HCT116 (cell line): Measurements from ENCODE around the gene KRTDAP. TPM values are rescaled to one million over a fixed set of nuclear protein-coding genes. Genes with fewer than 3 reads are reported as not detected.

Experiments
- ATAC-seq: fragments of 200-7000 bp; cut with Tn5 transposase; 2 replicates; pipeline ENCODE4 v1.9.1; 2020; ENCODE audit warnings: mild to moderate bottlenecking, moderate library complexity
- BruUV-seq: library from RNA; stranded (reverse); fragments of 400-500 nt; replicated peaks from 2 replicates; lab custom pipeline; 2021; lab: Mats Ljungman, UMichigan
- CTCF ChIA-PET: fragments of 300-600 bp; sonication (Branson Sonifier 250); formaldehyde crosslinking; loops from one replicate; lab custom pipeline; 2021; ENCODE audit warnings: antibody characterized with exemption; lab: Charles Lee
- POLR2A ChIA-PET: fragments of 300-600, 350-600 bp; sonication (Branson Sonifier 250); formaldehyde crosslinking; loops from one replicate; lab custom pipeline; 2021; ENCODE audit warnings: antibody characterized with exemption; lab: Charles Lee
- RAD21 ChIA-PET, 2 experiments: fragments of 300-600 bp; sonication (Branson Sonifier 250); formaldehyde crosslinking; loops; one replicate each; lab custom pipeline; 2023; ENCODE audit warnings: low total read pairs in 2 of 2; ENCODE audit not compliant: uncharacterized antibody in 2 of 2, unreplicated experiment in 2 of 2, low non-redundant PET in 1 of 2; lab: Charles Lee
- DNase-seq: peaks from one replicate; pipeline ENCODE4 v3.0.0-alpha.2; 2010; ENCODE audit warnings: low read depth, low spot score
- H2AFZ ChIP-seq: fragments of 200-600 bp; shearing (Covaris generic), sonication (generic); 2 replicates; pipeline ENCODE4 v1.6.1; 2017; ENCODE audit warnings: low read depth, mixed run types, mixed read lengths, antibody characterized with exemption, low read length; ENCODE audit not compliant: poor library complexity, severe bottlenecking
- H3K27ac ChIP-seq: 2 replicates; pipeline ENCODE4 v1.5.1; 2012; ENCODE audit warnings: low read depth, low read length
- H3K27me3 ChIP-seq: fragments of 200-600 bp; sonication (generic); 2 replicates; pipeline ENCODE4 v1.6.1; 2016; ENCODE audit warnings: mixed run types, low read length, mixed read lengths; ENCODE audit not compliant: insufficient read depth
- H3K36me3 ChIP-seq, 2 experiments: fragments of 200-500 bp in 1 of 2; fragments of 200-600 bp in 1 of 2; sonication (Bioruptor generic) in 1 of 2; sonication (generic) in 1 of 2; 2 replicates each; pipeline versions ENCODE4 v1.5.1 to v1.6.1; 2014 to 2016; ENCODE audit warnings: low read length in 2 of 2, inconsistent platforms in 1 of 2, mixed read lengths in 1 of 2, mixed run types in 1 of 2; ENCODE audit not compliant: insufficient read depth in 2 of 2, control insufficient read depth in 1 of 2
- H3K4me1 ChIP-seq, 2 experiments: fragments of 200-600 bp in 1 of 2; sonication (generic) in 1 of 2; 2 replicates each; pipeline versions ENCODE4 v1.5.1 to v1.6.1; 2012 to 2017; ENCODE audit warnings: low read length in 2 of 2, inconsistent platforms in 1 of 2, mild to moderate bottlenecking in 1 of 2, mixed read lengths in 1 of 2, mixed run types in 1 of 2, moderate library complexity in 1 of 2; ENCODE audit not compliant: insufficient read depth in 2 of 2, control insufficient read depth in 1 of 2
- H3K4me2 ChIP-seq: fragments of 200-600 bp; sonication (generic); 2 replicates; pipeline ENCODE4 v1.6.1; 2017; ENCODE audit warnings: mixed run types, low read length, mixed read lengths
- H3K4me3 ChIP-seq, 2 experiments: fragments of 200-600 bp in 1 of 2; sonication (generic) in 1 of 2; replicated peaks in 1 of 2; 2 replicates each; pipeline ENCODE4 v1.5.1; 2011 to 2016; ENCODE audit warnings: low read length in 2 of 2, control low read depth in 1 of 2, low read depth in 1 of 2, mild to moderate bottlenecking in 1 of 2, mixed read lengths in 1 of 2, mixed run types in 1 of 2
- H3K79me2 ChIP-seq: fragments of 200-600 bp; sonication (generic); 2 replicates; pipeline ENCODE4 v1.6.1; 2017; ENCODE audit warnings: mild to moderate bottlenecking, mixed run types, low read length, moderate library complexity, mixed read lengths; ENCODE audit not compliant: insufficient read depth
- H3K9ac ChIP-seq: fragments of 200-600 bp; sonication (generic); 2 replicates; pipeline ENCODE4 v1.6.1; 2016; ENCODE audit warnings: low read length, mixed read lengths
- H3K9me2 ChIP-seq: fragments of 200-600 bp; sonication (generic), shearing (Covaris generic); 2 replicates; pipeline ENCODE4 v1.6.1; 2017; ENCODE audit warnings: mixed run types, mild to moderate bottlenecking, moderate library complexity; ENCODE audit not compliant: insufficient read depth
- H3K9me3 ChIP-seq, 2 experiments: fragments of 200-500 bp in 1 of 2; fragments of 200-600 bp in 1 of 2; sonication (Bioruptor generic) in 1 of 2; sonication (generic) in 1 of 2; 2 replicates each; pipeline ENCODE4 v1.6.1; 2014 to 2017; ENCODE audit warnings: low read length in 2 of 2, mixed read lengths in 2 of 2, inconsistent platforms in 1 of 2, low read depth in 1 of 2, mild to moderate bottlenecking in 1 of 2, mixed run types in 1 of 2, moderate library complexity in 1 of 2; ENCODE audit not compliant: control insufficient read depth in 1 of 2, insufficient read depth in 1 of 2
- H4K20me1 ChIP-seq: fragments of 200-600 bp; sonication (generic), shearing (Covaris generic); 2 replicates; pipeline ENCODE4 v1.6.1; 2017; ENCODE audit warnings: mixed run types, mild to moderate bottlenecking, moderate library complexity; ENCODE audit not compliant: insufficient read depth
- JUND ChIP-seq: IDR thresholded peaks from 2 replicates; pipeline ENCODE4 v1.6.1; 2012
- POLR2A ChIP-seq: IDR thresholded peaks from 2 replicates; pipeline ENCODE4 v1.7.0; 2011; ENCODE audit warnings: borderline replicate concordance; ENCODE audit not compliant: insufficient read depth, insufficient read length; ENCODE audit errors: extremely low read depth
- SP1 ChIP-seq: IDR thresholded peaks from 2 replicates; pipeline ENCODE4 v1.6.1; 2012; ENCODE audit warnings: low read depth
- TCF7L2 ChIP-seq: IDR thresholded peaks from 2 replicates; pipeline ENCODE4 v1.7.0; 2011; ENCODE audit warnings: borderline replicate concordance, inconsistent platforms; ENCODE audit not compliant: insufficient read depth, insufficient read length; ENCODE audit errors: extremely low read depth
- ZNF274 ChIP-seq: fragments of 200-500 bp; sonication (Bioruptor generic); IDR thresholded peaks from 2 replicates; pipeline ENCODE4 v1.6.1; 2014; ENCODE audit warnings: mild to moderate bottlenecking, low read depth, low read length, inconsistent platforms
- intact Hi-C: fragments of 100-400 bp; cut with micrococcal nuclease; formaldehyde crosslinking; loops from 2 replicates; pipeline ENCODE4 v1.10.0; 2022
- total RNA-seq: library from RNA; stranded (reverse); gene quantifications from one replicate; pipeline ENCODE4 v1.2.1, GENCODE V29; 2021; ENCODE audit not compliant: unreplicated experiment

The KRTDAP gene
- total RNA-seq, 1 experiment from 2014 or later: 0.74 TPM

GRCh38 chr19:35458192-35458591 is 32.1 kb downstream of the KRTDAP start:
- Histone ChIP-seq H3K9me3 (no peaks in the 10 kb centered on the region), H4K20me1 (no peaks in the 10 kb centered on the region), H3K4me2 (no peak overlapping the region), H3K4me1 (no peaks in the 10 kb centered on the region), H3K4me3 (no peak overlapping the region), H3K9ac (no peak overlapping the region), H3K9me2 (no peaks in the 10 kb centered on the region), H3K79me2 (no peaks in the 10 kb centered on the region), H2AFZ (no peak overlapping the region), H3K27ac (no peak overlapping the region), H3K36me3 (no peaks in the 10 kb centered on the region), H3K27me3 (0 out of 2 replicates have a peak, but pooled peaks cover 5% of the 10 kb centered on the region)
- ChIA-PET RAD21 (no interaction called here), CTCF (no interaction called here), POLR2A (no interaction called here)
- ATAC-seq (no peak), DNase-seq (no peak)
- no peak for TF ChIP-seq ZNF274
- intact Hi-C loops: no loop called here
- BruUV-seq: no TSS peak

- H3K79me2 ChIP-seq: no peaks in the 10 kb centered on the region
- H3K36me3 ChIP-seq: no peaks in the 10 kb centered on the region
- TF ChIP-seq POLR2A: no peak
- H3K4me2 ChIP-seq: no peak overlapping the region
- intact Hi-C loops: no loop called here
- RAD21 ChIA-PET: no interaction called here
- H4K20me1 ChIP-seq: no peaks in the 10 kb centered on the region
- POLR2A ChIA-PET: no interaction called here
- ATAC-seq (no peak), DNase-seq (no peak)
- H3K27ac ChIP-seq: no peak overlapping the region
- H3K4me1 ChIP-seq: no peaks in the 10 kb centered on the region
- no peak overlapping the region for H3K4me3 ChIP-seq
- CTCF ChIA-PET: no interaction called here
- H3K9me3 ChIP-seq: no peaks in the 10 kb centered on the region
- no peaks in the 10 kb centered on the region for H3K9me2 ChIP-seq
- BruUV-seq: no TSS peak
- H3K27me3 ChIP-seq: peaks cover 7% of the 10 kb centered on the region; the same call in 1 of the 2 replicates
- no peak overlapping the region for H3K9ac ChIP-seq
- no peak overlapping the region for H2AFZ ChIP-seq
These were observed 33.1 kb downstream of the KRTDAP start for GRCh38 chr19:35457173-35457572.

- Histone ChIP-seq H3K9ac (no peak overlapping the region), H4K20me1 (no peaks in the 10 kb centered on the region), H3K9me2 (no peaks in the 10 kb centered on the region), H3K27ac (no peak overlapping the region), H3K79me2 (no peaks in the 10 kb centered on the region), H3K4me1 (no peaks in the 10 kb centered on the region), H3K27me3 (peaks cover 13% of the 10 kb centered on the region; the same call in 1 of the 2 replicates), H3K4me3 (no peak overlapping the region), H3K36me3 (no peaks in the 10 kb centered on the region), H2AFZ (no peak overlapping the region), H3K4me2 (no peak overlapping the region), H3K9me3 (no peaks in the 10 kb centered on the region)
- POLR2A ChIA-PET: no interaction called here
- DNase-seq (no peak), ATAC-seq (no peak)
- CTCF ChIA-PET: no interaction called here
- intact Hi-C loops: no loop called here
- RAD21 ChIA-PET: no interaction called here
- no peak for TF ChIP-seq TCF7L2
- TF ChIP-seq SP1: no peak
- TF ChIP-seq JUND: no peak
- BruUV-seq: no TSS peak
These were observed 34.6 kb downstream of the KRTDAP start for GRCh38 chr19:35455616-35456201.
